ENCODE data around the gene HOXB8.

HOXB8 gene

DNA sequence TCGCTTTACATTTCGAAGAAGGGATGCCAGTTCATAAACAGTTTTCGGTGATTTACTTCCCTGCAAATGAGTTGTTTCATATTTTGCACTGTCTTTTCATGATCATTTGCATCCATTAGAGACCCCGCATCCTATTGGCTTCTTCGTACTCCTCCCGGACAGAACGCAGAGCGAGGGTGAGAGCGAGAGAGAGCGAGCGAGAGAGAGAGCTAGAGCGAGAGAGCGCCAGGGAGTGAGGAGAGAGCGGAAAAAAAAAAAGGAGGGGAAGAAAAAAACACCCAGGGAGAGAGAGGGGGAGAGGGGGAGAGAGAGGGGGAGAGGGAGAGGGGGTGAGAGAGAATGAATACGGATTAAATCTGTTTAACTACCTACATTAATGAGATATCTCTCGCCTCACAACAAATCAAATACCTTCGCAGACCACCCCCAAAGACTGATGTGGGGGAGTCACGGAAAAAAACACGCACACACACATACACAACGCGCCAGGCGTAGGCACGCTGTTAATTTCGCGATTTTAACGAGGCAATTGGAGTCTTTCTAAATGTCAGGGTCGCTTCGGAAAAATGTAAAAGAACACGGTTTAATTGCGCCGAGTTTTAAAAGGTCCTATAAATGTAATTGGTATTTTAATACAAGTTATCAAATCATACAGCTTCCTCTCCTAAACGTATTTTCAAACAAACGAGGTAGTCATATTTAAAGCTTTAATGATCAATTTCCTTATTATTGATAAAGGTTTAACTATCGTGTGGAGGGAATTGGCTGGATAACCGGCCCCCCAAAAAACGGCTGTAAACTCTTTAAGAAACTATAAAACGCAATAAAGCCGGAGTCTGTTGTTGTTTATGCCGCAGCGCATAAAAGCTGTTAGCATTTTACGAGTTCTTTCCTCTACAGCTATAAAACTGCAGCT is at the start of gene HOXB8:
Gene HOXB8 (minus strand): TSS at position 246 of the 916 bp plus-strand sequence. CDS start 588 bp downstream, outside the sequence.
- FAIRE-seq, result no peak

DNA sequence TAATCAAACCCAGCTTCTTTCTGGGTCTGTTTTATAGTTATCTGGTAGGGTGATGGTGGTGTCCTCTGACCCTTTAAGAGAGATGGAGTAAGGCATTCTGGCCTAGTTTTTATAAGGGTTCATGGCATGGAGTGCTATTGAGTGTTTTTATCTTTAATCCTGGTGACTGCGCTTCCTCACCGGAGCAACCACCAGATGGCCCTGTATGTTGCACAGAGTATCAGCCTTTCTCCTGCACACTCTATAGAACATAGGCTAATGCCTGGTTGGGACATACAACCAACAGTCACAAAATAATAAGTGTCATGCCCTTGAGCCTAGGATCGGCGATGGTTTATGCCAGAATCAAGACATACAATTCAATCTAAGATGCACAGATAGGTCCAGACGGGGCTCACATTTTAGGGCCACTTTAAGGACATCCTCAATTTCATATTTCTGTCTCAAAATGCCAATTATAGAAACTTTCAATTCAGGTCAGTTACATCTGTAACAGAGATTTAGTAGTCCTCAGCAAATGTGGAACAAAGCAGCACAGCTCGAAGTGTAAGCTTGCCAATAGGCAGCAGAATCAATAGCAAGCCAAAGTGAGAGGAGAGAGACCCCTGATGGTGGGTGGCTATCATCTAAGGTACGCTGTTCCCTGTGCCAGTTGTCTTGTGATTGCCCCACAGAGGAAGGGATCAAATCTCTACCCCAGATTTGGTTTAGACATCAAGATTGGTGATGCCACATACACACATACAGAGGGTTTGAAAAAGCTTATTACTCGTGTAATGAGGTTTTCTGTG is 48.2 kb upstream of the HOXB8 start:
- FAIRE-seq, result no peak

DNA sequence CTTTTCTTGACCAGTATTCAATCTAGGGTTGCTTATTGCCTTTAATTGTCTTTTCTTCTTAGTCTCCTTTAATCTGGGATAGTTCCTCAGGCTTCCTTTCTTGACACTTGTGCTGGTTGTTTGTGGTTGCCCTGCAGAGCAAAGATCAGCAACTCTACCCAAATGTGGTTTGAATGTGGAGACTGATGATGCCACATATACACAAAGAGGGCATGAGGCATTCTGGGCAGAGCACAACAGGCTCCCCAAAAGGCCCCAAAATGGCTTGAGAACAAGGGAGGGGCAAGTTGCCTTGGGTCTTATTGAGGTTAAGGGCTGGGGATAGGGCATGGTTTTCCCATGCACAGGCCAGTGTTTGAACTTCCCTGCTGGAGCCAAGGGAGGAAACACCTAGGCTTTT is 40.8 kb upstream of the HOXB8 start:
- no peak for FAIRE-seq

DNA sequence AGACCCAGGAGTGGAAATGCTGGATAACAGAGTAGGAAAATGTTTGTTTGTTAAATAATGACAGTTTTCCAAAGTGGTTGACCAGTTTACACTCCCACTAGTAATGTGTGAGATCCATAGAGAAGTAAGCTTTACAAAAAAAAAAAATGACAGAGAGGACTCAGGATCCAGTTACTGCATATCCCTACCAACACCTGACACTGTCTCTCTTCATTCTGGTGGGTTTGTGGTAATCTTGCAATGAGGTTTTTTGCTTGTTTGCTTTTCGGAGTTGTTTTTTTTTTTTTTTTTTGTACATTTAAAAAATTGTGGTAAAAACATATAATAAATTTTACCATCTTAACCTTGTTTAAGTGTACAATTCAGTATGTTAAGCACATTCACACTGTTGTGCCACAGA is 34.6 kb upstream of the HOXB8 start:
- no peak for FAIRE-seq

DNA sequence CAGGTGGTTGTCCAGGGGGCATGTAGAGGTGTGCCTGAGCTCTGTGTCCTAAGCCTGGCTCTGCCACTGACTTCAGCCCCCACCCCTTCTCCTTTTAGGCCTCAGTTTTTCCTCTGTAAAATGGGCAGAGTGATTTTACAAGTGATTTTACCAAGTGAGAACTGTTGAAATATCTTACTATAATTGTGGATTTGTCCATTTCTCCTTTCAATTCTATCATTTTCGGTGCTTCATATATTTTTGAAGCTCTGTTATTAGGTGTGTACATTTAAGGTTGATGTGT is 32.8 kb upstream of the HOXB8 start:
- FAIRE-seq, result no peak

DNA sequence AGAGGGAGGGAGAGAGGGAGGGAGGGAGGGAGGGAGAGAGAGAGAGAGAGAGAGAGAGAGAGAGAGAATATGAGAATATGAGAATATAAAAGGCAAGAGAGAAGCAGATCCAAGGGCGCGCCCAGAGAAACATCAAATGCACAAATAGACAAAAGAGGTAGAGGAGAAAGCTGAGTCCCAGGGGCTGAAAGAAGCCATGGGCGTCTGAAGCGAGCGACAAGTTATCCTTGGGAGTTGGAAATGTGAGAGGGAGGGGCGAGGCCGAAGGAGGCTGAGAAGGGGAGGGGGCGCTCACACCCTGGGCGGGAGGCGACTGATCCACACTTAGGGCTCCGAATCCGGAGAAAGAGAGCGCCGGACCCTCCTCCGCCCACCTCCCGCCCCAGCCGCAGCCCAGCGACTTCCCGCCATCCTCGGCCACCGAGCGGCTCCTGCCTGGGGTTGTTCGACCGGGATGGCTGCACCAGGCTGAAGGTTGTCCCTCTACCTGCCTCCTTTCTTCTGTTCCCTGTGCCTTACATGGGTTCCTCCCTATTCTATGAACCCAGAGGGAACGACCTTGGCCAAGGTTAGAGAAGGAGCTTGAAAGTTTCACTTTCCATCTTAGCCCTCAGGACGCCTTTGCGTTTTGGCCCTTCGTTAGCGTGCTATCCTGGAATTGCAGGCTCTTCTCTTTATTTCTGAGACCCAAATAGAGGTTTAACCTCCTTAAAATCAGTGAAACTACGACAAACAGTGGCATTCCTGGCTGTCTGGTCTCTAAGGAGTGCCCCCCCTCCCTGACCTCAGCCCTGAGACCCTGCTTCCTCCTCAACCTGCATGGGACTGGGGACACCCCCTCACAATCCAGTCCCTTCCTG is 32.2 kb upstream of the HOXB8 start:
- FAIRE-seq, result no peak

DNA sequence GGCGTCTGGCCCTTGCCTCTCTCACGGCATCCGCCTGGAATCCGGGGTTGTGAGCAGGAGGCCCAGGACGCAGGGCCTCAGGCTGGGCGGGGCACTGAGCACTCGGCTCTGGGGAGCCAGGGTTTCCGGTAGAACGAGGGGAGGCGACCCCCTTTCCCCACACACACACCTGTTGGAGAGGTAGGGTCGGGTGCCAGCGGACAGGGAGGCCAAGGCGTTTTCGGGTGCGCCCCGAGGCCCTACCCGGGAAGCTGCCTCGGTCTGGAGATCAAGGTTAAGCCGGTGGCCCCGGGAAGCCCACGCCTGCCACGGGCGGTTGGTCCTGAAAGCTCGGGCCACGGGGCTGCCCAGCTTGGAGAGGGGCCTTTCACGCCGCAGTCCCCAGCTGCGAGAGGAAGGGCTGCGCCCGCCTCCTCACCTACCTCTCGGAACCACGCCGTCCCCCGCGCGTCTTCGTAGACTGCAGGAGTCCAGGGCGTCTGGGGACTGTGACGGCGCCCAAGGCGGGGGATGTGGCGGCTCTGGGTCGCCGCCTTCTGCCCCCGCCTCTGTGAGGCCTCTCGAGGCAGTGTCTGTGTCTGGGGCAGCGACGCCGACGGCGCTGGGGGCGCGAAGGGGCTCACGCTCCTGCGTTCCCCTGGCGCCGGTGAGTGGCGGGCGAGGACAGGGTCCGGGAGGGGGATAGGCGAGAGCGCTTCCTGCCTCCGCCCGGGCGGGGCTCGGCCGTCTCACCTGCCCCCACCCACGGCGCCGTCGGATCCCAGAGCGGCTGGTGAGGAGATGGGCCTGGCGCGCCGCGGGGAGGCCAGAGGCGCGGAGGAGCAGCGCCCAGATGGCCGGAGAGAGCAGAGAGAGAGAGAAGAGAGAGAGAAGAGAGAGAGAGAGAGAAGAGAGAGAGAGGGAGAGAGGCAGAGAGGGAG is 31.4 kb upstream of the HOXB8 start:
- FAIRE-seq, result no peak

DNA sequence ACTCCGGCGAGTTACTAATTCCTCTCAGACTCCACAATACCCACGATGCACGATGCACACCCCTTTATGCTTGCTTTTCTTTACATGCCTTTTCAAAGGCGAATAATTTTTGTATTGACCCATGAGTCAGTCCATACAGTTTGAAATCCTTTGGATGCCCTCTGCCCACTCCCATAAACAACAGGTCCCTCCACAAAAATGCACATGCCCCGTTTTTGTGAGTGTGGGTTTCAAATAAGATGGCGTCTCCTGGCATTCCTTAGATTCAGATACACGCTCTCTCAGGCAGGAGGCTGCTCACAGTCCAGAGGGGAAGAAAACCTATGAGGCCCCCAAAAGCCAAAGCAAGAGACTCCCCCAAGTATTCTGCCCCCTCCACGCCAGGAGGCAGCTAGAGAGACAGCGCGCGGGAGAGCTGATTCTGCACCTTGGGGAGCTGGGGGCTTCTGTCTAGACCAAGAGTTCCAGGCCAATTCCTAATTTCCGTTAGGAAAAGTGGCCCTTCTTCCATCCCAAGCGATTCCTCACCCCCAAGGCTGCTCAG is 30.6 kb upstream of the HOXB8 start:
- no peak for FAIRE-seq

DNA sequence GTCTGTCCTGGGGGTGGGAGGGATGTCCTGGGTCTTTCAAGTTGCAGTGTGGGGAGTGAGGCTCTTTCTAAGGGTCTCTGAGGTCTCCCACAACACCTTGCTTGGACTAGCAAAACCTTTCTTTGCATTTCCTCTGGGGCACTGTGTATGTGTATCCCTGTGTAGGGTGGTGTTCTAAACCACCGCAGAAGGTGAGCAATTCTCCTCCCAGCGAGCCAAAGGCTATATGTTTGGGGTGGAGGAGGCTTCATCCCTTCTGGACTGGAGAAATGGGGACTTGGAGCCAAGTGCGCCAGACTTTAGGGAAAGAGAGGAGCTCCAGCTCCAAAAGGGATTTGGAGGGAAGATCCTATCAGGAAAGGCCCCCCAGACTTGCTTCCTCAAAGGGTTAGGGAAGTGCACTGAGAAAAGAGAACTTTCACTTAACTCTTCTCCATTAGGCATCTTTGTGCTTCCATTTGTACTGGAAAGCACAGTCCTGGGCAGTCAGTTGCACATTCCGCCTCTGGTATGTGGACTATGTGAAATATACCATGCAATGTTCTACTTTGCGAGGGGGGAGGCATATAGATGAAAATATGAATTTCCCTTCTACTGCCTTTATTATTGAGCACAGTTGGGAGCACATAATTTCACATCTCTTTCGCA is 29.9 kb upstream of the HOXB8 start:
- no peak for FAIRE-seq

DNA sequence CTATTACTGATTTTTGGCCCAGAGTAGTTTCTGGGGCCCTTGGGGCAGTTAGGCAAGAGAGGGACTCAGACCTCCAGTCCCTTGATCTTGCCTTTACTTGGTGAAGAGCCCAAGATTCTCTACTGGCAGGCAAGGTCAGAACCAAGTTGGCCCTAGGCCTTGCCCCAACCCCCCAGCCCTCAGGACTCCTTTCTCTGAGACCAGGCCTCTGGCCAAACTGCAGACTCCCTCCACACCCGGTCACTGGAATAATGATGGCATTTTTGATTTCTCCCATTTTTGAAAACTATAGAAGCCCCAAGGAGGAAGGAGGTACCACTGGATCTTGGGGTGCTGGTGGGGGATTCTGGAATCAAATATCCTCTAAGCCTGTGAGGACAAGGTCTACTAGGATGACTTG is 29.1 kb upstream of the HOXB8 start:
- no peak for FAIRE-seq

DNA sequence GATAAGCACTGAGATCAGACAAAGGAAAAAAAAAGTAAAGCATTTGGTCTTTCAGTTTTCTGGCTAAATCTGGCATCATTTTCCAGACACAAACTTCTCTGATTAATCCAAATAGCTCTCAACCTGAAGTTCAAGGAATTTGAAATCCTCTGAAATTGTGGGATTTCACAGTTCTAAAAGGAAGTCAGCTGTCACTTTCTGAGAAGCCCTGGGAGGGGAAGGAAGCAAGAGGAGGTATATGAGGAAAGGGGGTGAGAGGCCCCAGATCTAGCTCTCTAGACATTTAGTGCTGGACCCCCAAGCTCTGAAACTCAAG is 28.6 kb upstream of the HOXB8 start:
- no peak for FAIRE-seq

DNA sequence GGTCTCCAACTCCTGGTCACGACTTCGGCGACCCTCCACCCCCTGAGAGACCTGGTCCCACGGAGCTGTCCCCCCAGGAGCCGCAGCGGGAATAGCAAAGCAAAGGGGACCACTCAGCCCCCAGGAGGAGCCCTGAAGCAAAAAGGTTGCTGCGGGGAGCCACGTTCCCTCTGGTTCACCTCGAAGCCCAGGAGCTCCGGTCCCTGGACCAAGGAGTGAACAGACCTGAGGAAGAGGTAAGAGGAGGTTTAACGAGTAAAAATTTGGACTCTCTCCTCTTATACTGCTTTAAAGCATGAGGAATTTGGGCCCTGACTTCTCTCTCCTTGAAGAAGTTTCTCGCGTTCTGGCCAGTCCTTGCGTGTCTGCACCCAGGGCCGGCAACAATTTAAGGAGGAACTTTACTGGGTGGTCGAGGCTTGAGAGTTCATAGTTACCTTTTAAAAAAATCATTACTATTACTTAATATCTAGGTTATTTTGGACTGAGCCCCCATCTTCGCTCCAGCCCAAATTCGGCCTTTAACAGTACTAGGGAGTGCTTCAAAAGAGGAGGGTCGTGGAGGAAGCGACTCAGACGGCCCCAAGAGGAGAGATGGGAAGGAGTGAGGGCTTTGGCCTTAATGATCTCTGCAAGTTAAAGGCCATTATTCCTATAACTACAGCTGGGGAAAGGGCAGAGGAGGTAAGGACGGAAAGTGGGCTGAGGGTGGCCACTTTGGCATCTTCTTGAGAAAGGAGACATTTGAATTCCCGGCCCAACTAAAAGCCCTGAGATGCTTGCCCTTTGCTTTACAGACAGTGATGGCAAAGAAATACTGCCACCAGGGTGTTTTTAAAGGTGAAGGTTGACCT is 28.0 kb upstream of the HOXB8 start:
- no peak for FAIRE-seq

DNA sequence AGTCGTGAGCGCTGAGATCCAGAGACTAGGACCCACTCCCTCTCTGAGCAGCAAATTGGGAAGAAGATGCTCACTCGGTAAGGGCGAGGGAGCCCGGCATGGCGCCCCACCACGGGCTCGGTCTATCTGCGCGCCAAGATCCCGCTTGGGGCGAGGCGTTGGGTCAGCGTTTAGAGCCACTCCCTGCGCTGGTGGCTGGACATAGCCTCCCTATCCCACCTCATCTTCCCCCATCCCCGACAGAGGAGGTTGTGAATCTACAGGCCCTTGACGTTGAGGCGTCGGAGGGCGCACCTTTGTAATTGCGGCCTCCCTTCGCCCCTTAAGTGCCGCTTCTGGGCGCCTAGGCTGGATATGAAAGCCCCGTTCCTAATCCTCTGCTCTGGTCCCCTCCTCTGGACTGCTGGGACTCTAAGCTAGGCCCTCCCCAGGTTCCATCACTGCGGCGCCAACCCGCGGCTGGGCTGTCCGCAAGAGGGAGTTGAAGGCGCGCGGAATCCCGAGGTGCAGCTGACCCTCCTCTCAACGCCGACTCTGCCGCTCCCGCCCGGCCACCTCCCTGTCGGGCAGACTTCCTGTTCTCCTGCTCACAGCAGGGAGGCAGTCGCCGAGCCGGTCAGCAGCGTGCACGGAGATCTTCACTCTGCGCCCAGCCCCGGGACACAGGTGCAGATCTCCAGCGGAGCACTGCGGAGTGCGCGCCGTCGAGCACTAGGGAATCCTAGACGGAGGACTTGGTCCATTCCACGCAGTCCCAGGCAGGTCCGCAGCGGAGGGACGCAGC is 27.2 kb upstream of the HOXB8 start:
- no peak for FAIRE-seq

DNA sequence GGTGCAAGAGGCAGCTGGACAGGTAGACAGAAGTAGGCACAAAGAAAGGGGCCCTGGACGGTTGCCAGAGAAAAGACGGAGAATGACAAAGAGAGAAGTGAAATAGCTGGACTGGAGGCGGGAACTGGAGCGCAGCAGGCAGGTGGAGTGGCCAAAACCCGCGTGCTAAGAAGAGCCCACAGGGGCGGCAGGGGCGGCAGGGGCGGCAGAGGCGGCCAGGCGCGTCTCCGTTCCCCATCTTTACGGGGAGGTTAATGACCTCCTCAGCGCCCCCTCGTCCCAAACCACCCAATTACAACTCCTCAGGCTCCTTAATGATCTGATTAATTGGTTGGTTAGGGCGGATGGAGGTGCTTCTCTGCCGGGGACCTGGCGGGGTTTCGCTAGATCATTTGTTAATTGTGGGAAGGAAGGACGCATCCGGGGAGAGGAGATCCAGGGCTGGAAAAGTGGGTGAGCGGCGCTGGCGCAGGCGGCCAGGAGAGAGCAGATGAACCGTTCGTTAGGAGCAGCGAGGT is 26.5 kb upstream of the HOXB8 start:
- FAIRE-seq, result no peak

DNA sequence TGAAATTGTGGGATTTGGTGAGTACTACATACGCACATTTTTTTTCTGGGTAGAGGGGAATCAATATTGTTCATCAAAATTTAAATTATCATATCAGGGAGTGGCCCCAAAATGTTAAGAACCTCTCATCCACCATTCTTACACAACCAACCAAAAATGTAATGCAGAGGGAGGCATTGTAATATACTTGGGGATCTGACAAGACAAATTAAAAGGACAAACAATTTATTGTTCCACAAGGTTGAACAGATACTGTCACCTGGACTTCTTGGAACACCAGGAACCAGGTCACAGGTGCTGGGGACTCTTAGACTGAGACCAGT is 25.7 kb upstream of the HOXB8 start:
- no peak for FAIRE-seq

DNA sequence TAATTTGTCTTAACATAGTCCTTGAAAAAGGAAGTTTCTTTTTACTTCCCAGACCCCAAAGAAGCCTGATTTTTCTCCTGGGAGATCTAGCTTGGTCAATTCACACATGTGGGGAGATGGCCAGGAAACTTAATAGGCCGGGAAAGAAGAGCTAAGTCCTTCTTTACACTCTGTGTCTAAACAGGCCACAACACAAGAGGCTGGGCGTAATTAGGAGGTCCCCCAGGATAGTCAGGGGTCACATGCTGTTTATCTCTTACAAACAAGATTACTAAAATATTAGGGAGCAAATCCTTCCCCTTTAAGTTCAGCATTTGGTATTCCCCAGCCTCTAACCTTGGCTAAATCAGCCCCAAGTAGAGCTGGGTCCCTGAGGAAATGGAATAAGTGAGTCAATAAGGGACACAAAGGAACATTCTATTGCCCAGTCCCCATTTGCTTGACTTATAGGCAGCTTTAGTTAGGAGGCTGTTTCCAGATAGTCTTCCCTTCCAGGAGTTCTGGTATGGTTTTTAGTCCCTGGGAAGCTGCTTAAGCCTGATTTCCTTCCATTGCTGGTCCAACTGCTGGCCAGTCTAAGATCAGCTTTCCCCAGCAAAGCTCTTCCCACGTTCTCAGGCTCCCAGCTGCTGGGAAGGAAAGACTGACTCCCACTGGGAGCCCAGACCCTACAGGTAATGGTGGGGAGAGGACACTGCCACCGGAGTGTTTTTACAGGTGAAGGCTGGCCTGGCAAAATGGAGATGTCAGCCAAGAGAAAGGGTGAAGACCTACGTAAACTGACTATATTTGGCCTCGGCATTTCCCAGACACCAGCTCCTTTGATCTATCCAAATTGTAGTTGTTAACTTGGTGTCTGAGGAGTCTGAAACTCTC is 25.1 kb upstream of the HOXB8 start:
- FAIRE-seq, result no peak

DNA sequence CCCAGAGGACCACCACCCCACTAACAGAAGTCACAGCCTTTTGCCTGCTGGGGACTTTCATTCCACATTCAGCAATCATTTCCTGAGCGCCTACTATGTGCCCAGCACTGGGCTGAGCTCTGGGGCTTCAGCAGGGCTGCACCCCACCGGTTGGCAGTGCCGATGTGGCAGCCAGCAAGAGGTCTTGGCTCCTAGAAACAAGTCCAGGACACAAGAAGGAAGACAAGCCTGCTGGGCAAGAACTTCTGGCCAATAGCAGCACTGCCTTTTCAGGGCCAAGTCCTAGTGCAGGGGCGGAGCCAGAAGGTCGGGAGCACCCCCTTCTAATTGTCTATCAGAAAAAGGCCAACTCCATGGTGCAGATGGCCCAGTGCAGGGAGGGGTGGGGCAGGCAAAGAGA is 24.0 kb upstream of the HOXB8 start:
- no peak for FAIRE-seq
